GM18867 (cell line): Measurements from ENCODE around the gene ACE.

ENCODE experiments used
- ATAC-seq: cut with Tn5 transposase; IDR thresholded peaks from one replicate; pipeline ENCODE4 v1.9.1; 2021; ENCODE audit warnings: mild to moderate bottlenecking, moderate library complexity; ENCODE audit not compliant: unreplicated experiment

Gene ACE

GRCh38 chr17:63474174-63474573 is 2.7 kb upstream of the ACE start:
- no peak for ATAC-seq

- no peak for ATAC-seq
Measured at GRCh38 chr17:63474586-63475460, 2.0 kb upstream of the ACE start.

DNA sequence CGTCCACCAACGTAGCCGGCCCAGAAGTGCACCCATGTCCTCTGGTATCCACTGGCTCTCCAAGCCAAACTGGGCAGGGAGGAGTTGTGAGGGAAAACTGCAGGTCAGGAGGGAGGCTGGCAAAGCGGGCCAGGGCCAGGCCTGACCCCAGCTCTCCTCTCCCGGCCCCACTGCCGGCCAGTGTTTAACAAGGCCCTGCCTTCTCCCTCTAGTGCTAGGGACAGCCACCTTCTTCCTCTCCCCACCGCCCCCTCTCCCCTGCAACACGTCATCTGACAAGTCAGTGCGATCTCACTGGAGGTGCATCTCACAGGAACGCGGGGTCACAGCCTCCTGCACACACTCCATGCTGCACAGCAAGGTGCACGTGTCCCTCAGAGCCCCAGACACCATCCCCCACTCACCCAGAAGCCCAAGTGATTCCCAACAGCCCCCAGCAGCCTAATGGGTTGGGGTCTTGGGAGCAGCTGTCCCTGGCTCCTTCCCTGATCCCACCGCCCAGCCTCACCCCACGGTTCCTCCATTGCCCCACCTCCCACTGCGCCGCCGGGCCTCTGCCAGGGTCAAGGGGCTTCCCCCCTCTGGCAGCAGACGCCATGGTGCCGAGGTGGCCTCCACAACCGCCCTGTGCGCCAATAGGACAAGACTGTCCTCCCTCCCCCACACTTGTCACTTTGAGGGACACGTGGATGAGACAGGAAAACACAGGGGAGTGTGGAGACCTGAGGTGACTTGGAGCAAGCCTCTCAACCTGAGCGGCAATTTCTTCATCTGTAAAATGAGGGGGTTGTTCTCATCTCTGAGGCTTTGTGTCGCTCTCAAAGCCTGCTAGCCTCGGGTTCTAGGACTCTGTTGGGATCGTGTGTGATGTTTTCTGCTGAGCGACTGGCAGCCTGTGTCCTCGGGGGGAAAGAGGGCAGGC is 1.1 kb upstream of the ACE start:
- no peak for ATAC-seq

DNA sequence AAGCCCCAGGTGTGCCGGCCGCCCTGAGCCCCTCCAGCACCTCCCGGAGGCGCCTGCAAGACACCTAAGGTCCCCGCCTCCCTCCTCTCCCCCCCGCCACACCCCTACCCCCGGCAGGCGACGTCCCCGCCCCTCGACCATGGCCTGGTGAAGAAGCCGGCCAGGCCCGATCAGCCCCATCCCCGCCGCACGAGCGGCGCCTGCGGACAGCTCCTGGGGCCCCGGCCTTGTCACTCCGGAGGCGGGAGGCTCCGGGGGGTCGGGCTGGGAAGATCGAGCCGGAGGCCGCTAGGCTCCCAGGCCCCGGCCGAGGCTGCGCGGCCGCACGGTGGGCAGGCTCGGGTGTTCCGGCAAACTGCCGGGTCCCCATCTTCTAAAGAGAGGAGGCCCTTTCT is 405 bp upstream of the ACE start:
- no peak for ATAC-seq

GRCh38 chr17:63477480-63478440 is 899 bp downstream of the ACE start:
- ATAC-seq, result no peak

GRCh38 chr17:63478814-63479494 is 2.1 kb downstream of the ACE start:
- ATAC-seq, result peak; percentile 72

GRCh38 chr17:63479495-63480184 is 2.8 kb downstream of the ACE start:
- no peak for ATAC-seq

- no peak for ATAC-seq
Measured at GRCh38 chr17:63480192-63480784, 3.4 kb downstream of the ACE start.

GRCh38 chr17:63480826-63481487 is 4.1 kb downstream of the ACE start:
- ATAC-seq, result no peak

- ATAC-seq, result no peak
Measured at GRCh38 chr17:63481488-63481870, 4.6 kb downstream of the ACE start.

GRCh38 chr17:63482509-63482908 is 5.6 kb downstream of the ACE start:
- no peak for ATAC-seq

- ATAC-seq, result no peak
Measured at GRCh38 chr17:63483038-63483437, 6.2 kb downstream of the ACE start.

DNA sequence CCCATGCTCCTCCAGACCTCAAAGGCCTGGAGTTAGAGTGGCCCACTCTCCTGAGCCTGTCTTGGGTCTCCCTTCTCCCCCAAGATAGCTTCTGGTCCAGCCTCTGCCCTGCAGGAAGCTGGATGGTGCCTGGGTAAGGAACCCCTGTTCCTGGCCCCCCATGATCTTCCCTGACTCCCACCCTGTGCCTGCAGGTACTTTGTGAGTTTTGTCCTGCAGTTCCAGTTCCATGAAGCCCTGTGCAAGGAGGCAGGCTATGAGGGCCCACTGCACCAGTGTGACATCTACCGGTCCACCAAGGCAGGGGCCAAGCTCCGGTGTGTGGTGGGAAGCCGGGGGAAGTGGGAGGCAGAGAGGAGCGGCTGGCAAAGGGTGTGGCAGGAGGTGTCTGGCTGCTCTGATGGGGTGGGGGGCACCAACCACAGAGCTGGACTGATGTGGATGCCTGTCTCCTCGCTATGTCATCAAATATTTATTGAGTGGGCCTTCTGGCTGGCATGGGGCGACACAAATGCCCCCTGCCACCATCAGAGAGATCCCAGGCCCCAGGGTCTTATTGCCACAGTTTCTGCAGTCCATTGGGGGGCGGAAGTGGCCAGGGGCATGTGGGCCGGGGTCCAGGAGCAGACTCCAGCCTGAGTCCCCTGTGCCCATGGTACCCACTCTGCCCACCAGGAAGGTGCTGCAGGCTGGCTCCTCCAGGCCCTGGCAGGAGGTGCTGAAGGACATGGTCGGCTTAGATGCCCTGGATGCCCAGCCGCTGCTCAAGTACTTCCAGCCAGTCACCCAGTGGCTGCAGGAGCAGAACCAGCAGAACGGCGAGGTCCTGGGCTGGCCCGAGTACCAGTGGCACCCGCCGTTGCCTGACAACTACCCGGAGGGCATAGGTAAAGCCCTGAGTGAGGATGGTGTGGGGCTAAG is 7.1 kb downstream of the ACE start:
- no peak for ATAC-seq

- ATAC-seq, result no peak
Measured at GRCh38 chr17:63486317-63487013, 9.6 kb downstream of the ACE start.

- no peak for ATAC-seq
Measured at GRCh38 chr17:63487014-63487339, 10.1 kb downstream of the ACE start.

DNA sequence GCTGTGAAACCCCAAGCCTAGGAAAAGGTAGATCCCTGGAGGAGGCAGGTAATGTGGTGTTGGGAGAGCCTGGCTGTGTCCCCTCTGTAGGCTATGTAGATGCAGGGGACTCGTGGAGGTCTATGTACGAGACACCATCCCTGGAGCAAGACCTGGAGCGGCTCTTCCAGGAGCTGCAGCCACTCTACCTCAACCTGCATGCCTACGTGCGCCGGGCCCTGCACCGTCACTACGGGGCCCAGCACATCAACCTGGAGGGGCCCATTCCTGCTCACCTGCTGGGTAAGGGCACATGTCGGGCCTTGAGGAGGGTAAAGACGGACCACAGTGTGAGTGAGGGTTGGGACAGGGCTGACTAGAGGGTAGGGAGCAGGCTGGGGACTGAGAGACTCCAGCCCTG is 12.0 kb downstream of the ACE start:
- no peak for ATAC-seq

- no peak for ATAC-seq
Measured at GRCh38 chr17:63489291-63489690, 12.4 kb downstream of the ACE start.
